Colonic mucosa (tissue), 4 donors: Measurements from ENCODE around the gene AIG1. TPM values are rescaled to one million over a fixed set of nuclear protein-coding genes. Genes with fewer than 3 reads are reported as not detected.

Experiments used
- DNase-seq: peaks from one replicate; pipeline ENCODE4 v3.0.0-alpha.2; 2020
- H3K27ac ChIP-seq: fragments of 200-600 bp; one replicate; pipeline ENCODE4 v1.8.0; 2021
- H3K27me3 ChIP-seq: fragments of 200-600 bp; one replicate; pipeline ENCODE4 v1.8.0; 2021
- H3K36me3 ChIP-seq: fragments of 200-600 bp; one replicate; pipeline ENCODE4 v1.8.0; 2021
- H3K4me1 ChIP-seq: fragments of 200-600 bp; one replicate; pipeline ENCODE4 v1.8.0; 2021; ENCODE audit warnings: mild to moderate bottlenecking
- H3K4me3 ChIP-seq: fragments of 200-600 bp; one replicate; pipeline ENCODE4 v1.8.0; 2021
- H3K9ac ChIP-seq, 2 donors: one replicate each; pipeline ENCODE4 v1.7.0; 2013; ENCODE audit warnings: control low read depth in 2 of 2, low read depth in 2 of 2, low read length in 2 of 2
- H3K9me3 ChIP-seq: fragments of 200-600 bp; one replicate; pipeline ENCODE4 v1.8.0; 2021
- intact Hi-C: fragments of 100-400 bp; cut with DNase I; formaldehyde crosslinking; loops from one replicate; pipeline ENCODE4 v1.14.1; 2022
- total RNA-seq, 2 donors: library from RNA; stranded (reverse); fragmentation: NEBNext Ultra II Directional in 1 of 2; extraction: Animal tissue kit (Norgen Biotek cat#: 25700) in 1 of 2; gene quantifications; one replicate each; pipeline ENCODE4 v1.2.1, GENCODE V29; 2021
- TF ChIP-seq, protein P1 (sequence below): fragments of 200-600 bp; IDR thresholded peaks from one replicate; pipeline ENCODE4 v1.8.0; 2022; ENCODE audit warnings: antibody characterized with exemption, mild to moderate bottlenecking
- donor health status: healthy.
- donor health status: DM: no; HTN: no; CAD: no.
- donor health status: DM: no; HTN: no; CAD: no.

The AIG1 gene
- total RNA-seq, 2 donors from 2014 or later, result 24.2 to 28.8 TPM

DNA sequence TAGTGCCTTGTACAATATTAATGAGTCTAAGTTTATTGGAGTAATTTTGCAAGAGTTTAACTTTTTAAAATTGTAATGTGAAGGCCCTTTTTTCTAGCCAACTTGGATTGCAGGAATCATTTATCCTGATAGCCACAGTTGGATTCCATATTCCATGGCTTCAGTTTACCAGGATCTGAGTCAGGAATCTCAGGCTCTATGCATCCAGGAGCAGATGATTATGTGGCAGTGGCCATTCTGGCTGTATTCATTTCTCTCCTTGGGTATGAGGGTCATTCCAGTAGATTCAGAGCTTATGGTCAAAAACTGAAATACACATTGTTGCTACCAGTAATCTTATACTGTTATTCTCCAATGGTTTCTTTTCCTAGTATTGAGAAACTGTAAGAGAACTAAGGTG, 2.9 kb downstream of the AIG1 start:
- Histone ChIP-seq H3K27ac (no peak overlapping the region), H3K9ac (no peak overlapping the region), H3K27me3 (no peaks in the 10 kb centered on the region), H3K9me3 (no peaks in the 10 kb centered on the region), H3K4me3 (no peak overlapping the region), H3K36me3 (no peaks in the 10 kb centered on the region), H3K4me1 (no peaks in the 10 kb centered on the region)
- intact Hi-C loops, result no loop called here
- DNase-seq, result no peak
- TF ChIP-seq, protein P1, sequence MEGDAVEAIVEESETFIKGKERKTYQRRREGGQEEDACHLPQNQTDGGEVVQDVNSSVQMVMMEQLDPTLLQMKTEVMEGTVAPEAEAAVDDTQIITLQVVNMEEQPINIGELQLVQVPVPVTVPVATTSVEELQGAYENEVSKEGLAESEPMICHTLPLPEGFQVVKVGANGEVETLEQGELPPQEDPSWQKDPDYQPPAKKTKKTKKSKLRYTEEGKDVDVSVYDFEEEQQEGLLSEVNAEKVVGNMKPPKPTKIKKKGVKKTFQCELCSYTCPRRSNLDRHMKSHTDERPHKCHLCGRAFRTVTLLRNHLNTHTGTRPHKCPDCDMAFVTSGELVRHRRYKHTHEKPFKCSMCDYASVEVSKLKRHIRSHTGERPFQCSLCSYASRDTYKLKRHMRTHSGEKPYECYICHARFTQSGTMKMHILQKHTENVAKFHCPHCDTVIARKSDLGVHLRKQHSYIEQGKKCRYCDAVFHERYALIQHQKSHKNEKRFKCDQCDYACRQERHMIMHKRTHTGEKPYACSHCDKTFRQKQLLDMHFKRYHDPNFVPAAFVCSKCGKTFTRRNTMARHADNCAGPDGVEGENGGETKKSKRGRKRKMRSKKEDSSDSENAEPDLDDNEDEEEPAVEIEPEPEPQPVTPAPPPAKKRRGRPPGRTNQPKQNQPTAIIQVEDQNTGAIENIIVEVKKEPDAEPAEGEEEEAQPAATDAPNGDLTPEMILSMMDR, result no peak

DNA sequence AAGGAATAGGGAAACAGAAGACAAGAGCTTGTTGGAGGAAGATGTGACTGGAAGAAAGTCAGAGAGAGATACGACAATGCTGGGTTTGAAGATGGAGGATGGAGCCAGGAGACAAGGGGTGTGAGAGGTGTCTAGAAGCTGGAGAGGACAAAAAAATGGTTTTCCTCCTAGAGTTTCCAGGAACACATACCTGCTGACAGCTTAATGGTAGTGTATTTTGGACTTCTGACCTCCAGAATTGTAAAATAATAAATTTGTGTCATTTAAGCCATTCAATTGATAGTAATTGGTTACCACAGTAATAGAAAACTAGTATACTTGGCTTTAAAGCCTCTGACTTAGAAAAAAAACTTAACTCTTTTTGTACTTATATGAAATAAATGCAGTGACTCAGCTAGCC, 3.6 kb downstream of the AIG1 start:
- intact Hi-C loops, result no loop called here
- Histone ChIP-seq H3K9ac (no peak overlapping the region), H3K9me3 (no peaks in the 10 kb centered on the region), H3K27ac (no peak overlapping the region), H3K4me1 (no peaks in the 10 kb centered on the region), H3K4me3 (no peak overlapping the region), H3K36me3 (no peaks in the 10 kb centered on the region), H3K27me3 (no peaks in the 10 kb centered on the region)
- TF ChIP-seq, protein P1, result no peak
- DNase-seq, result no peak

GRCh38 chr6:143064951-143065683, 4.4 kb downstream of the AIG1 start:
- DNase-seq, result no peak
- H3K27ac ChIP-seq, result no peak overlapping the region

DNA sequence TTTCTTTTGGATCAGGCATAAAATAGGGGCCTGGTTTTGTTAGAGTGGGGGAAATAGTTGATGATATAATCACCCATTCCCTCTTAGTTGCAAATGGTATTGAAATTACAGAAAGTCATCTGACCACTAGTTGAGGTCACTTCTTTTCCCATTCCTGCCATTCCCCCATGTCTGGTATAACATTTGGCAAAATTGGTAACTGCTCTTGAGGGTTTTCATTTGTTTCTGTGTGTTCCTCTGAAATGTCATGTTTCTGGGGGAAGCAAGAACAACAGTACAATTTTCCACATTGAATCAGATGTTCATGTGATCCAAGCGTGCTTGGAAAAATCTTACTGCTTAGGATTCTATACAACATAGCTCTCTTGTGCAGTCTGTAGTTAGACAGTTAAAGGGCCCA, 7.3 kb downstream of the AIG1 start:
- intact Hi-C loops, result no loop called here
- Histone ChIP-seq H3K9ac (no peak overlapping the region), H3K9me3 (no peaks in the 10 kb centered on the region), H3K4me3 (no peak overlapping the region), H3K27me3 (no peaks in the 10 kb centered on the region), H3K27ac (no peak overlapping the region), H3K36me3 (no peaks in the 10 kb centered on the region), H3K4me1 (no peaks in the 10 kb centered on the region)
- DNase-seq, result no peak
- TF ChIP-seq, protein P1, result no peak

More at GRCh38 chr6:143064951-143065683, 4.4 kb downstream of the AIG1 start:
- Histone ChIP-seq H3K4me3 (no peak overlapping the region), H3K27me3 (no peaks in the 10 kb centered on the region), H3K9ac (no peak overlapping the region), H3K9me3 (no peaks in the 10 kb centered on the region), H3K4me1 (no peaks in the 10 kb centered on the region), H3K36me3 (no peaks in the 10 kb centered on the region)
- TF ChIP-seq, protein P1, result no peak
- intact Hi-C loops, result no loop called here

DNA sequence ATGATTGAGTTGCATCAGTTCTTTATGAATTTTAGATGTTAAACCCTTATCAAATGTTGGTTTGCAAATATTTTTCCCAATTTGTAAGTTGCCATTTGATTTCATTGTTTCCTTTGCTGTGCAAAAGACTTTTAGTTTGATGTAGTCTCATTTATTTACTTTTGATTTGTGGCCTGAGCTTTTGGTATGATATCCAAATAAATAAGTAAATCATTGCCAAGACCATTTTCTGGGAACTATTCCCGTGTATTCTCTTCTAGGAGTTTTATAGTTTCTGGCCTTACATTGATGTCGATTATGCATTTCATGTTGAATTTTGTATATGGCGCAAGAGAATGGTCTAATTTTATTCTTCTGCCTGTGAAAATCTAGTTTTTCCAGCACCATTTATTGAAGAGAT, 13.4 kb downstream of the AIG1 start:
- H3K36me3 ChIP-seq, result no peaks in the 10 kb centered on the region
- no peaks in the 10 kb centered on the region for H3K9me3 ChIP-seq
- no peaks in the 10 kb centered on the region for H3K4me1 ChIP-seq
- no peaks in the 10 kb centered on the region for H3K27me3 ChIP-seq
- TF ChIP-seq, protein P1, result no peak
- intact Hi-C loops, result no loop called here
- H3K4me3 ChIP-seq, result no peak overlapping the region
- H3K9ac ChIP-seq, result no peak overlapping the region
- DNase-seq, result no peak
- no peak overlapping the region for H3K27ac ChIP-seq
